ENCODE data around the gene ERAP2.

ERAP2 gene

GRCh38 chr5:96968614-96969013 is 92.3 kb downstream of the ERAP2 start:
- no peak for DNase-seq

Data from activated CD4-positive, alpha-beta T cell treated with anti-CD3 and anti-CD28 coated beads for 48 hours (primary cell).